NCI-H128 (cell line): Measurements from ENCODE around the gene PRRT2.

Experiments
- DNase-seq: peaks from one replicate; lab custom pipeline; 2025; ENCODE audit not compliant: unreplicated experiment; lab: John Stamatoyannopoulos, UW

PRRT2 gene

GRCh38 chr16:29811170-29811895, 660 bp upstream of the PRRT2 start:
- peak; percentile 77 for DNase-seq

- DNase-seq = no peak
Measured at GRCh38 chr16:29812754-29813643, 1.0 kb downstream of the PRRT2 start.

- no peak for DNase-seq
Measured at GRCh38 chr16:29813644-29814562, 1.9 kb downstream of the PRRT2 start.

GRCh38 chr16:29814592-29814991, 2.6 kb downstream of the PRRT2 start:
- DNase-seq = no peak

GRCh38 chr16:29815032-29815721, 3.2 kb downstream of the PRRT2 start:
- DNase-seq = no peak

- peak; percentile 88 for DNase-seq
Measured at GRCh38 chr16:29815793-29816693, 4.0 kb downstream of the PRRT2 start, which contains the start of gene PAGR1. Gene PAGR1 (plus strand): TSS chr16:29816152. CDS start chr16:29816526, 374 bp downstream.

- no peak for DNase-seq
Measured at GRCh38 chr16:29816694-29817441, 4.9 kb downstream of the PRRT2 start.

GRCh38 chr16:29818082-29818481, 6.1 kb downstream of the PRRT2 start:
- no peak for DNase-seq

- DNase-seq = no peak
Measured at GRCh38 chr16:29819506-29819905, 7.5 kb downstream of the PRRT2 start.

- DNase-seq = no peak
Measured at GRCh38 chr16:29820271-29820701, 8.3 kb downstream of the PRRT2 start, which contains the start of gene MVP. Gene MVP (plus strand): TSS chr16:29820462. CDS start chr16:29830550, 10,088 bp downstream.

GRCh38 chr16:29820730-29821642, 9.0 kb downstream of the PRRT2 start:
- no peak for DNase-seq

- DNase-seq = no peak
Measured at GRCh38 chr16:29821643-29822115, 9.7 kb downstream of the PRRT2 start.

- no peak for DNase-seq
Measured at GRCh38 chr16:29824589-29825144, 12.7 kb downstream of the PRRT2 start.

GRCh38 chr16:29825145-29826044, 13.4 kb downstream of the PRRT2 start:
- no peak for DNase-seq

- no peak for DNase-seq
Measured at GRCh38 chr16:29826342-29826695, 14.3 kb downstream of the PRRT2 start.

- DNase-seq = no peak
Measured at GRCh38 chr16:29830774-29831173, 18.8 kb downstream of the PRRT2 start.
